GM19467 (cell line): ENCODE measurements around the gene CELA3B.
"Not testable (repeated sequence)": the region's sequence is repeated elsewhere in the genome, so short reads cannot be mapped to it uniquely, and the experiment has no call there.

Source experiments
- ATAC-seq: cut with Tn5 transposase; IDR thresholded peaks from one replicate; pipeline ENCODE4 v1.9.1; 2021; ENCODE audit warnings: mild to moderate bottlenecking, moderate library complexity; ENCODE audit not compliant: unreplicated experiment

The CELA3B gene

GRCh38 chr1:21976703-21977239 is at the start of gene CELA3B:
CELA3B (plus strand) TSS chr1:21977022; CDS start chr1:21977040, 18 bp downstream.
- not testable (repeated sequence) for ATAC-seq

DNA sequence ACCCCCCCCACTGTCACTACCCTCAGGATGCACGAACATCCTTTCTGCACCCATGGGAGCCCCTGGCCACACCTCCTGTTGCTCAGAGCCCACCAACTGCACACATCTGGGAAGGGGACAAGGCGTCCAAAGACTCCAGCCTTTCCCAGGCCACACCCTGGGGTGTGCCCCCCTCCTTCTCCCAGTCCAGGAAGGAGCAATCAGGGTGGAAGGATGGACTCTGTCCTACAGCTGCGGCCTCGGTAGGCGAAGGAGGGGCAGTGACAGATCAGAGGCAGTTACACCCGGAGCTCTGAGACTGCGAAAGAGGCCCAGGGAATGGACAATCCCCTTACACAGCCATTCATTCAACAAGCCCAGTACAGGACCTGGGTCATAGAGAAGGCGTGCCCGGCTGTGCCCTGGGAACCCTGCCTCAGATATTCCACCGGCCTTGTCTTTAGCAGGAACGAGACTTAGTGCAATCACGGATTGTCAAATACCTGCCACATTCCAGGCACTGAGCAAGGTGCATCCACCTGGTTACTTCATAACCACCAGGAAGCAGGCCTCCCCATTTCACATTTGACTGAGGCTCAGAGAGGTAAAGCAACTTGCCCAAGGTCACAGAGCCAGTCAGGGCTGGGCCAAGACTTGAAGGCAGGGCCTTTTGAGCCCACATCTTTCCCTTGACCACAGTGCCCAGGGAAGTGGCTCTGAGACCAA is 49.1 kb upstream of the CELA3B start:
- no peak for ATAC-seq

GRCh38 chr1:21930080-21930571 is 46.7 kb upstream of the CELA3B start:
- ATAC-seq: no peak

- no peak for ATAC-seq
Observed at GRCh38 chr1:21930629-21931170, 46.1 kb upstream of the CELA3B start.

- no peak for ATAC-seq
Observed at GRCh38 chr1:21931171-21932093, 45.4 kb upstream of the CELA3B start.

GRCh38 chr1:21932127-21932526 is 44.7 kb upstream of the CELA3B start:
- no peak for ATAC-seq

GRCh38 chr1:21933397-21934248 is 43.2 kb upstream of the CELA3B start:
- no peak for ATAC-seq

DNA sequence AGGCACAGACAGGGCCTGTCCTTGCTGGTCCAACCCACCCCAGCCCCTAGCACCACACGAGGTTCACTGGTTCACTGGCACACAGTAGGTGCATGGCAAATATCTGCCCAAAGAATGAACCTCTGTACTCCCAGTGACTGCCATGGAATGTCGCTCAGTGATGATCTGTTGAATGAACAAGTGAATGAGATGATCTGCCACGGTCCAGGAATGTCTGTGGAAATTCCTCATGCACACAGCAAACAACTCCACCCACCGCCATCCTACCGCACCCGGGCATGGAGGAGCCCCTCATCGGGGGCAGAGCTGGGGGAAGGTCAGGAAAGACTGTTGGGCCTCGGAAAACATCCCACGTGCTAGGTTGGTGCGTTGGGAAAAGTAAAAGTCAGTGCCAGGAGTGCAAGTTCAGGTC is 41.4 kb upstream of the CELA3B start:
- ATAC-seq: no peak

DNA sequence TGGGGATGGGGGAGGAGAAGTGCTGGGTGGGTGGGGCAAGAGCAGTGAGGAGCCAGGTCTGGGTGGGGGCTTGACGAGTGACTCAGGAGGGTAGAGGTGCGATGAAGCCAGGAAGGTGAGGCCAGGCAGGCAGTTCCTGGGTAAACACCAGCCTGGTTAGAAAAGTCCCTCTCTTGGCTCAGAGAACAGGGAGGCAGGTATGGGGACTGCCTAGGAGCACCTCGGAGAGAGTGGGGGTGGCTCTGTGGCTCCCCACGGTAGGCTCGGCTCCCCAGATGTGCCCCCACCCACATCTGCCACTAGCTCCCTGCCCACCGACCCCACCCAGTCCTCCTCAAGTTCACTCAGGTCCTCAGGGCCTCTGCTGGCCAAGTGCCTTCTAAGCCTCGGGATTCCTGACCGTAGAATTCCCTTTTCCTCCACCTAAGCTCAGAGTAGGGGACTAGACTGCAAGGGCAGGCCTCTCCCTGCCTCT is 40.9 kb upstream of the CELA3B start:
- ATAC-seq: no peak

DNA sequence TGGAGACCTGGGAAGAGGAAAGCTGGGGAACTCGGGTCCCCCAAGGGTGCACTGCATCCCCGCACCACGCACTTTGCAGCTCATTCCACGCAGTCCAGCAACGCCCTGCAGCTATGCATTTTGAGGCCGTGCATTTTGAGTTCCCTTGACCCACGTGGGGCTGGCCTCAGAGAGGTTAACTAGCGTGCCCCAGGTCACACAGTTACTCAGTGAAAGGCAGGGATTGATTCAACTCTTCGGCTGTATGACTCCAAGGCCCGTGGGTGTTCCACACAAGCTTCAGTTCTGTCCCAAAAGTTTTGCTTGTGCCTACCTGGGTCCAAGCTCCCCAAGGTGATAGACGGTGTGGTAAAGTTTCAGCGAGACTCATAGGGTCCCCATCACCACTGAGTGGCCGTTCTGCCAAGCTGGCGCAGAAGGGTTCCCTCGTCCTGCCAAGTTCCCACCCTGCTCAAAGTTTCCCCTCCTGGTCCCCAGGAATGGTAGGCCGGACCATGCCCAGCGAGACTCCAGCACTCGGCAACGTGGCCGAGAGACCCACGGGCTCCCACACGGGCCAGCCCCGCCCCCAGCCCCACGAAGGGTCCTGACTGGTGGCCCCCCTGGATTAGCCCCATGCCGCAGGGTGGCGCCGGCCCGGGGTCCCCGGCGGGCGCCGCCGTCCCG is 40.3 kb upstream of the CELA3B start:
- no peak for ATAC-seq

GRCh38 chr1:21937034-21937371 is 39.8 kb upstream of the CELA3B start, which contains the start of gene HSPG2:
HSPG2 (minus strand) TSS chr1:21937310; CDS start chr1:21937217, 93 bp downstream.
- ATAC-seq: no peak

- no peak for ATAC-seq
Observed at GRCh38 chr1:21937372-21938121, 39.3 kb upstream of the CELA3B start.

- ATAC-seq: no peak
Observed at GRCh38 chr1:21938732-21939538, 37.9 kb upstream of the CELA3B start.

- ATAC-seq: no peak
Observed at GRCh38 chr1:21939650-21940374, 37.0 kb upstream of the CELA3B start.

GRCh38 chr1:21940492-21940891 is 36.3 kb upstream of the CELA3B start:
- no peak for ATAC-seq

GRCh38 chr1:21941370-21941769 is 35.5 kb upstream of the CELA3B start:
- no peak for ATAC-seq

GRCh38 chr1:21942464-21942863 is 34.4 kb upstream of the CELA3B start:
- ATAC-seq: no peak
